Measurements from ENCODE around the gene RBSN. TPM values are rescaled to one million over a fixed set of nuclear protein-coding genes. Genes with fewer than 3 reads are reported as not detected.
A peak's percentile ranks its signal among the peaks of the same experiment; 100 is the strongest.

The RBSN gene
- total RNA-seq, 1 donor from 2014 or later = 16.0 TPM

GRCh38 chr3:15052335-15053242, 46.4 kb downstream of the RBSN start:
- no peak overlapping the region for H3K4me3 ChIP-seq (ENCODE audit: low read depth, low read length)
- no peak for TF ChIP-seq CTCF (conservative IDR thresholded peaks at IDR 0.05; ENCODE audit: low read depth, low read length)
- no peak for DNase-seq (ENCODE audit: low read depth)

GRCh38 chr3:15051531-15051930, 47.4 kb downstream of the RBSN start:
- TF ChIP-seq CTCF (conservative IDR thresholded peaks at IDR 0.05; ENCODE audit: low read depth, low read length) = peak; percentile 78
- H3K4me3 ChIP-seq (ENCODE audit: low read depth, low read length) = no peak overlapping the region
- no peak for DNase-seq (ENCODE audit: low read depth)

- no peak for TF ChIP-seq CTCF (conservative IDR thresholded peaks at IDR 0.05; ENCODE audit: low read depth, low read length)
- DNase-seq (ENCODE audit: low read depth) = no peak
- no peak overlapping the region for H3K4me3 ChIP-seq (ENCODE audit: low read depth, low read length)
These were observed 48.4 kb downstream of the RBSN start for GRCh38 chr3:15050405-15051092.

- H3K4me3 ChIP-seq (ENCODE audit: low read depth, low read length) = no peak overlapping the region
- no peak for TF ChIP-seq CTCF (conservative IDR thresholded peaks at IDR 0.05; ENCODE audit: low read depth, low read length)
- DNase-seq (ENCODE audit: low read depth) = no peak
These were observed 49.4 kb downstream of the RBSN start for GRCh38 chr3:15049584-15049983.

GRCh38 chr3:15045667-15046066, 53.3 kb downstream of the RBSN start:
- TF ChIP-seq CTCF (conservative IDR thresholded peaks at IDR 0.05; ENCODE audit: low read depth, low read length) = no peak
- H3K4me3 ChIP-seq (ENCODE audit: low read depth, low read length) = no peak overlapping the region
- no peak for DNase-seq (ENCODE audit: low read depth)

GRCh38 chr3:15044326-15044725, 54.6 kb downstream of the RBSN start:
- H3K4me3 ChIP-seq (ENCODE audit: low read depth, low read length) = no peak overlapping the region
- TF ChIP-seq CTCF (conservative IDR thresholded peaks at IDR 0.05; ENCODE audit: low read depth, low read length) = no peak
- DNase-seq (ENCODE audit: low read depth) = no peak
